A549 (cell line): ENCODE results near the gene IFI27L1. TPM values are rescaled to one million over a fixed set of nuclear protein-coding genes. Genes with fewer than 3 reads are reported as not detected.

Experiments used
- ATAC-seq, 2 experiments: fragments of 200-7000 bp in 1 of 2; fragments of >200 bp in 1 of 2; cut with Nextera tagmentation in 1 of 2; cut with Tn5 transposase in 1 of 2; 3 replicates each; pipeline versions ENCODE4 v1.8.0 to v1.9.1; 2018 to 2020; ENCODE audit warnings: mild to moderate bottlenecking in 1 of 2, moderate library complexity in 1 of 2
- CTCF ChIA-PET: fragments of 300-600 bp; sonication (Branson Sonifier 250); formaldehyde crosslinking; extraction: SDS; loops from one replicate; lab custom pipeline; 2021; ENCODE audit warnings: antibody characterized with exemption, inconsistent platforms; lab: Yijun Ruan, JAX
- POLR2A ChIA-PET: fragments of 350-600 bp; formaldehyde crosslinking; extraction: SDS; loops from one replicate; lab custom pipeline; 2021; ENCODE audit warnings: antibody characterized with exemption, inconsistent platforms; lab: Yijun Ruan, JAX
- DNase-seq, 2 experiments: peaks; one replicate each; pipeline versions ENCODE4 v3.0.0 to v3.0.0-alpha.2; 2011 to 2016; ENCODE audit warnings: low read depth in 1 of 2, low spot score in 1 of 2
- FAIRE-seq: peaks from 2 replicates; lab custom pipeline; 2011; peaks lifted over from hg19 to GRCh38; lab: Jason Lieb, UNC
- H3K27ac ChIP-seq, 2 experiments: fragments of >200 bp; sonication (Bioruptor Twin); formaldehyde crosslinking; 3 replicates each; pipeline ENCODE4 v1.5.1; 2016 to 2017
- H3K4me1 ChIP-seq: fragments of >200 bp; sonication (Bioruptor Twin); formaldehyde crosslinking; 3 replicates; pipeline ENCODE4 v1.6.1; 2016
- H3K4me2 ChIP-seq: fragments of >200 bp; sonication (Bioruptor Twin); formaldehyde crosslinking; 3 replicates; pipeline ENCODE4 v1.6.1; 2016
- H3K4me3 ChIP-seq: fragments of >200 bp; sonication (Bioruptor Twin); formaldehyde crosslinking; 3 replicates; pipeline ENCODE4 v1.5.1; 2016
- H3K9me3 ChIP-seq: fragments of >200 bp; sonication (Bioruptor Twin); formaldehyde crosslinking; 3 replicates; pipeline ENCODE4 v1.6.1; 2016
- BCL3 ChIP-seq: fragments of >200 bp; sonication (Bioruptor Twin); formaldehyde crosslinking; IDR thresholded peaks from 3 replicates; pipeline ENCODE4 v1.6.1; 2016
- CBX8 ChIP-seq: fragments of 200-600 bp; sonication (generic); IDR thresholded peaks from 2 replicates; pipeline ENCODE4 v1.6.1; 2016
- CEBPB ChIP-seq, 2 experiments: fragments of >200 bp in 1 of 2; sonication (Bioruptor Twin) in 1 of 2; formaldehyde crosslinking in 1 of 2; IDR thresholded peaks; 2 replicates each; pipeline ENCODE4 v1.6.1; 2012 to 2016
- CHD4 ChIP-seq: fragments of 200-600 bp; sonication (generic); IDR thresholded peaks from 2 replicates; pipeline ENCODE4 v1.6.1; 2016; ENCODE audit warnings: antibody characterized with exemption, mild to moderate bottlenecking, borderline replicate concordance
- FOSB ChIP-seq: fragments of 250-450 bp; sonication (Bioruptor Pico); IDR thresholded peaks from 2 replicates; pipeline ENCODE4 v1.5.0; 2020; ENCODE audit warnings: mild to moderate bottlenecking, moderate library complexity
- FOSL2 ChIP-seq, 2 experiments: fragments of 450-650 bp in 1 of 2; fragments of >200 bp in 1 of 2; sonication (Bioruptor Twin) in 1 of 2; formaldehyde crosslinking; IDR thresholded peaks; 2 replicates each; pipeline versions ENCODE4 v1.5.0 to v1.6.1; 2016 to 2020; ENCODE audit warnings: mild to moderate bottlenecking in 1 of 2, moderate library complexity in 1 of 2
- GATA3 ChIP-seq: IDR thresholded peaks from 2 replicates; pipeline ENCODE4 v1.6.1; 2012; ENCODE audit warnings: borderline replicate concordance
- HOXA7 ChIP-seq: fragments of 250-450 bp; sonication (Bioruptor Pico); IDR thresholded peaks from 2 replicates; pipeline ENCODE4 v1.5.0; 2020; ENCODE audit warnings: mild to moderate bottlenecking, moderate library complexity
- HOXB13 ChIP-seq: fragments of 250-450 bp; sonication (Bioruptor Pico); IDR thresholded peaks from 2 replicates; pipeline ENCODE4 v1.5.0; 2020; ENCODE audit warnings: low read depth, mild to moderate bottlenecking, moderate library complexity
- HOXB5 ChIP-seq: fragments of 250-450 bp; sonication (Bioruptor Pico); IDR thresholded peaks from 2 replicates; pipeline ENCODE4 v1.5.0; 2020; ENCODE audit warnings: mild to moderate bottlenecking, moderate library complexity
- JUNB ChIP-seq: fragments of >200 bp; sonication (Bioruptor Twin); formaldehyde crosslinking; IDR thresholded peaks from 2 replicates; pipeline ENCODE4 v1.6.1; 2016
- MAFK ChIP-seq: fragments of 450-650 bp; IDR thresholded peaks from 2 replicates; pipeline ENCODE4 v1.6.1; 2014; ENCODE audit not compliant: partially characterized antibody
- MAX ChIP-seq: IDR thresholded peaks from 2 replicates; pipeline ENCODE4 v1.6.1; 2012
- MYC ChIP-seq: IDR thresholded peaks from 2 replicates; pipeline ENCODE4 v1.6.1; 2012; ENCODE audit warnings: mild to moderate bottlenecking, inconsistent platforms, low read length, improper control_type of control experiment, borderline replicate concordance
- NR3C1 ChIP-seq: fragments of >200 bp; sonication (Bioruptor Twin); formaldehyde crosslinking; IDR thresholded peaks from 3 replicates; pipeline ENCODE4 v1.6.1; 2017
- PBX3 ChIP-seq: IDR thresholded peaks from 2 replicates; pipeline ENCODE4 v1.6.1; 2012
- PHF8 ChIP-seq: fragments of 200-600 bp; sonication (generic); IDR thresholded peaks from 2 replicates; pipeline ENCODE4 v1.6.1; 2016; ENCODE audit warnings: low read depth, mild to moderate bottlenecking, antibody characterized with exemption, moderate library complexity, borderline replicate concordance
- POLR2AphosphoS2 ChIP-seq: conservative IDR thresholded peaks from 2 replicates; pipeline ENCODE4 v1.6.1; 2012; ENCODE audit warnings: low read length, improper control_type of control experiment, inconsistent platforms
- RAD21 ChIP-seq, 2 experiments: fragments of >200 bp in 1 of 2; sonication (Bioruptor Twin) in 1 of 2; formaldehyde crosslinking in 1 of 2; IDR thresholded peaks in 1 of 2; conservative IDR thresholded peaks in 1 of 2; 2 replicates in 1 of 2; 3 replicates in 1 of 2; pipeline ENCODE4 v1.6.1; 2012 to 2018; ENCODE audit warnings: inconsistent platforms in 1 of 2
- RARB ChIP-seq: fragments of 250-450 bp; sonication (Bioruptor Pico); IDR thresholded peaks from 2 replicates; pipeline ENCODE4 v1.8.0; 2021; ENCODE audit warnings: mild to moderate bottlenecking, moderate library complexity
- RCOR1 ChIP-seq: fragments of 150-350 bp; IDR thresholded peaks from 2 replicates; pipeline ENCODE4 v1.6.1; 2014; ENCODE audit warnings: antibody characterized with exemption, low read length, low read depth
- RNF2 ChIP-seq: fragments of 200-600 bp; sonication (generic); IDR thresholded peaks from 2 replicates; pipeline ENCODE4 v1.6.1; 2016; ENCODE audit warnings: low read depth, mild to moderate bottlenecking, antibody characterized with exemption, moderate library complexity, borderline replicate concordance
- SMC3 ChIP-seq: fragments of >200 bp; sonication (Bioruptor Twin); formaldehyde crosslinking; IDR thresholded peaks from 3 replicates; pipeline ENCODE4 v1.6.1; 2018; ENCODE audit warnings: inconsistent platforms
- TFCP2L1 ChIP-seq: fragments of 250-450 bp; sonication (Bioruptor Pico); IDR thresholded peaks from 2 replicates; pipeline ENCODE4 v1.5.0; 2021; ENCODE audit warnings: mild to moderate bottlenecking
- TP53 ChIP-seq: fragments of 250-450 bp; sonication (Bioruptor Pico); IDR thresholded peaks from 2 replicates; pipeline ENCODE4 v1.5.0; 2021; ENCODE audit warnings: mild to moderate bottlenecking, moderate library complexity
- ZNF302 ChIP-seq: fragments of 250-450 bp; sonication (Bioruptor Pico); IDR thresholded peaks from 2 replicates; pipeline ENCODE4 v1.9.0; 2021; ENCODE audit warnings: inconsistent platforms, mild to moderate bottlenecking, moderate library complexity
- WGBS: methylation state at CpG from one replicate; pipeline ENCODE4 v1.1.6; 2017; ENCODE audit errors: missing lambda C conversion rate; 5-methylcytosine and 5-hydroxymethylcytosine counted together
- polyA plus RNA-seq, 4 experiments: library from polyadenylated mRNA; depleted of rRNA in 3 of 4; stranded (reverse); fragments of >200 nt; fragmentation: RNase III in 1 of 4; extraction: RNeasy Plus Mini Kit Qiagen cat#74134 plus additional on column Dnase treatment in 1 of 4; gene quantifications; 2 replicates in 3 of 4; 3 replicates in 1 of 4; pipeline ENCODE4 v1.2.3, GENCODE V29; 2011 to 2017
- TF ChIP-seq, protein P1 (sequence below): fragments of >200 bp; sonication (Bioruptor Twin); formaldehyde crosslinking; IDR thresholded peaks from 3 replicates; pipeline ENCODE4 v1.5.1; 2016

The IFI27L1 gene
- polyA plus RNA-seq, 2 of the 4 experiments (the other 2 are of a cell fraction), result 15.9 to 28.0 TPM

DNA sequence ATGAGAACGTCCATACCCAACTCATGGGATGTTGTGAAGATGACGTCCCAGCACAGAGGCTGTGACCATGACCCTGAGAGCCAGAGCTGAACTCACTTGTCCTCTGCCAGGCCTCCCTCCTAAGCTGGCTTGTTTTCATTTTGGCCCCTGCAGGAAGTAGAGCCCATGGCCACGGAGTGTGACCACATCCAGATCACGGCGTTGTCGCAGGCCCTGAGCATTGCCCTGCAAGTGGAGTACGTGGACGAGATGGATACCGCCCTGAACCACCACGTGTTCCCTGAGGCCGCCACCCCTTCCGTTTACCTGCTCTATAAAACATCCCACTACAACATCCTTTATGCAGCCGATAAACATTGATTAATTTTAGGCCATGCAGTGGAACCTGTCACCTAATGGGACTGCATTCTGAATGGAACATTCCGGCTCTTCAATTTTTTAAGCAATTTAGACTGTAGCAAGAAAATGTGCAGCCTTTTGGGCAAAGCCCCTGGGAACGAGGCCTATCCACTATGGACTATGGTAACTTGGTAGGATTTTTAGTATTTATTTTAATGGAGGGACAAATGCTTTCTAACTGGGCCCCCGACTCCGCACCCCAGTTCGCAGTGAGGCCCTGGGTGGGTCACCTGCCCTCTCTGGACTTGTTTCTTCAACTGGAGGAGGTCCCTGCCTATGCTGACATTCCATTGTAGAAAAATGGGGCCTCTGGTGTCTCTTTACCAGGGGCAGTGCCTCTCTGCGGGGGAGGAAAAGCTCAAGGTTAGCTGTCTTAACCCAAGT is 35.4 kb upstream of the IFI27L1 start:
- FAIRE-seq, result no peak

GRCh38 chr14:94046696-94047250 is 34.3 kb upstream of the IFI27L1 start:
- DNase-seq (no peak), FAIRE-seq (no peak), ATAC-seq (no peak)
- POLR2A ChIA-PET, result no interaction called here
- CTCF ChIA-PET, result interaction anchor here (1.3 to 10.9 kb wide), 4 partner anchors 10 to 107 kb away, joined by 5 to 82 read pairs (median 12); no protein-coding TSS in a partner anchor
- 90% methylated on average over 6 of the region's 7 CpGs for WGBS
- no peak overlapping the region for H3K27ac ChIP-seq
- H3K4me1 ChIP-seq, result no peaks in the 10 kb centered on the region
- H3K9me3 ChIP-seq, result no peaks in the 10 kb centered on the region
- no peak overlapping the region for H3K4me2 ChIP-seq
- no peak overlapping the region for H3K4me3 ChIP-seq
- TF ChIP-seq GATA3 (no peak), PHF8 (no peak), HOXB13 (CRISPR knock-in tag) (no peak), RCOR1 (no peak), BCL3 (no peak), HOXA7 (CRISPR knock-in tag) (no peak), MAFK (no peak), PBX3 (no peak), FOSB (CRISPR knock-in tag) (no peak), RNF2 (no peak), TP53 (CRISPR knock-in tag) (no peak)
- TF ChIP-seq, protein P1, sequence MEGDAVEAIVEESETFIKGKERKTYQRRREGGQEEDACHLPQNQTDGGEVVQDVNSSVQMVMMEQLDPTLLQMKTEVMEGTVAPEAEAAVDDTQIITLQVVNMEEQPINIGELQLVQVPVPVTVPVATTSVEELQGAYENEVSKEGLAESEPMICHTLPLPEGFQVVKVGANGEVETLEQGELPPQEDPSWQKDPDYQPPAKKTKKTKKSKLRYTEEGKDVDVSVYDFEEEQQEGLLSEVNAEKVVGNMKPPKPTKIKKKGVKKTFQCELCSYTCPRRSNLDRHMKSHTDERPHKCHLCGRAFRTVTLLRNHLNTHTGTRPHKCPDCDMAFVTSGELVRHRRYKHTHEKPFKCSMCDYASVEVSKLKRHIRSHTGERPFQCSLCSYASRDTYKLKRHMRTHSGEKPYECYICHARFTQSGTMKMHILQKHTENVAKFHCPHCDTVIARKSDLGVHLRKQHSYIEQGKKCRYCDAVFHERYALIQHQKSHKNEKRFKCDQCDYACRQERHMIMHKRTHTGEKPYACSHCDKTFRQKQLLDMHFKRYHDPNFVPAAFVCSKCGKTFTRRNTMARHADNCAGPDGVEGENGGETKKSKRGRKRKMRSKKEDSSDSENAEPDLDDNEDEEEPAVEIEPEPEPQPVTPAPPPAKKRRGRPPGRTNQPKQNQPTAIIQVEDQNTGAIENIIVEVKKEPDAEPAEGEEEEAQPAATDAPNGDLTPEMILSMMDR, result no peak
- TF ChIP-seq, all 56 proteins: peak for 0

More for the DNA sequence above, 35.4 kb upstream of the IFI27L1 start:
- TF ChIP-seq CEBPB (IDR thresholded peaks at IDR 0.05) (no peak), TFCP2L1 (CRISPR knock-in tag) (no peak), RNF2 (no peak), HOXB5 (CRISPR knock-in tag) (no peak), RCOR1 (no peak), ZNF302 (CRISPR knock-in tag) (no peak)
- TF ChIP-seq, all 56 proteins: peak for 0
- H3K4me3 ChIP-seq, result no peak overlapping the region
- H3K4me1 ChIP-seq, result no peaks in the 10 kb centered on the region
- DNase-seq (no peak), ATAC-seq (no peak)
- no peak overlapping the region for H3K27ac ChIP-seq
- no peaks in the 10 kb centered on the region for H3K9me3 ChIP-seq
- H3K4me2 ChIP-seq, result no peak overlapping the region
- 95% methylated on average over 19 of the region's 19 CpGs for WGBS
- POLR2A ChIA-PET, result no interaction called here
- CTCF ChIA-PET, result interaction anchor here (1.0 to 2.7 kb wide), 4 partner anchors 9 to 135 kb away, joined by 3 to 18 read pairs (median 4); no protein-coding TSS in a partner anchor

DNA sequence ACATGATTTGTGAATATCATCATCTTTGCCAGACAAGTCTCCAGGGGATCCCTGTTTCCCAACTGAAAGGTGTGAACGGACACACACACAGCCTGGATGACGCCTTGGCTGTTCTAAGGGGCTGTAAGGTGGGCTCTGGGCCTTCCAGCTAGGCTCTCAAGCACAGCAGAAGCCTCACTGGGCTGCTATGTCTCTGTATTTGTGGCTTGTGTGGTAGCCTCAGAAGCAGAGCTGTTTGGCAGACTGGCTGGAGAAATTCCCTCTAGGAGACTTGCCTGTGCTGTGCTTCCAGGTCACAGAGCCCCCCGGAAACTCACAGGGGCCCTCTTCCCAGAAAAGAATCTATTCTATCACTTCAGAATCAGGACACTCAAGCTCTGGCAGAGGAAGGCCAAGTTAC is 33.5 kb upstream of the IFI27L1 start:
- no peak for FAIRE-seq
- Histone ChIP-seq H3K9me3 (no peaks in the 10 kb centered on the region), H3K4me2 (no peak overlapping the region), H3K27ac (no peak overlapping the region)
- WGBS, result 87% methylated on average over 2 of the region's 3 CpGs
- CTCF ChIA-PET, result interaction anchor here (2.3 to 10.9 kb wide), 3 partner anchors 11 to 108 kb away, joined by 6 to 82 read pairs (median 14); no protein-coding TSS in a partner anchor
- TF ChIP-seq FOSL2 (IDR thresholded peaks at IDR 0.05) (no peak), FOSL2 (CRISPR knock-in tag; IDR thresholded peaks at IDR 0.05) (no peak), CHD4 (no peak), RAD21 (conservative IDR thresholded peaks at IDR 0.05 in 1 of 2, IDR thresholded peaks at IDR 0.05 in 1 of 2) (no peak), RARB (no peak), NR3C1 (no peak), JUNB (no peak), MAX (no peak), CBX8 (no peak), MYC (no peak), HOXB13 (CRISPR knock-in tag) (no peak), MAFK (no peak), PHF8 (no peak), SMC3 (no peak), POLR2AphosphoS2 (no peak), GATA3 (no peak), FOSB (CRISPR knock-in tag) (no peak)
- TF ChIP-seq, all 56 proteins: peak for 0
- POLR2A ChIA-PET, result no interaction called here
- DNase-seq (no peak), ATAC-seq (no peak)
- H3K4me3 ChIP-seq, result no peak overlapping the region
- H3K4me1 ChIP-seq, result no peaks in the 10 kb centered on the region
